ENCODE results near the gene KANSL3. TPM values are rescaled to one million over a fixed set of nuclear protein-coding genes. Genes with fewer than 3 reads are reported as not detected.

KANSL3 gene
- total and polyA plus RNA-seq, 2 experiments from 2014 or later, result 8.9 to 31.4 TPM

GRCh38 chr2:96584017-96584416 lies 54.1 kb downstream of the KANSL3 start:
- Histone ChIP-seq H3K4me3 (no peak overlapping the region), H3F3A (replicated peaks; ENCODE audit: low read depth) (no peaks in the 10 kb centered on the region), H4K20me1 (replicated peaks; ENCODE audit: insufficient read depth) (no peaks in the 10 kb centered on the region), H3K27me3 (ENCODE audit: insufficient read depth) (no peaks in the 10 kb centered on the region), H3K36me3 (ENCODE audit: insufficient read depth) (no peaks in the 10 kb centered on the region), H3K4me1 (ENCODE audit: insufficient read depth) (0 out of 2 replicates have a peak, but pooled peaks cover 4% of the 10 kb centered on the region), H3K27ac (ENCODE audit: low read depth) (no peak overlapping the region), H3K9me2 (ENCODE audit: insufficient read depth) (no peaks in the 10 kb centered on the region), H3K4me2 (no peak overlapping the region), H2AFZ (no peak overlapping the region), H3K79me2 (replicated peaks; ENCODE audit: insufficient read depth) (no peaks in the 10 kb centered on the region)
- no peak overlapping the region for H3K4me3 Mint-ChIP-seq
- no peak for DNase-seq (ENCODE audit: low spot score)
- peaks cover 3% of the 10 kb centered on the region for H3K27me3 Mint-ChIP-seq (ENCODE audit: insufficient read depth, low read depth, poor library complexity)
- no peak for ATAC-seq
- no peaks in the 10 kb centered on the region for H3K9me3 Mint-ChIP-seq
- no peak for TF ChIP-seq POLR2AphosphoS5 (IDR thresholded peaks at IDR 0.05; ENCODE audit: low read depth)
- no peak for TF ChIP-seq CREB1 (CRISPR knock-in tag; IDR thresholded peaks at IDR 0.05; ENCODE audit: low read depth)
- TF ChIP-seq STAT1 (IDR thresholded peaks at IDR 0.05; ENCODE audit: unreplicated experiment), result no peak
- no peak for TF ChIP-seq EZH2 (IDR thresholded peaks at IDR 0.05; ENCODE audit: low read depth, unreplicated experiment)
- TF ChIP-seq NANOG (IDR thresholded peaks at IDR 0.05; ENCODE audit: borderline replicate concordance), result no peak
- no peak for TF ChIP-seq REST (IDR thresholded peaks at IDR 0.05; ENCODE audit: unreplicated experiment)
- no peak for TF ChIP-seq ZNF114 (CRISPR knock-in tag; IDR thresholded peaks at IDR 0.05)
- TF ChIP-seq EZH2phosphoT487 (IDR thresholded peaks at IDR 0.05; ENCODE audit: unreplicated experiment), result no peak
- no peak overlapping the region for H3K27ac Mint-ChIP-seq
- H3K36me3 Mint-ChIP-seq (ENCODE audit: low read depth), result no peaks in the 10 kb centered on the region
- H3K4me1 Mint-ChIP-seq, result peaks cover 9% of the 10 kb centered on the region; the same call in 2 of the 3 replicates

- H3K27me3 ChIP-seq (ENCODE audit: insufficient read depth), result no peaks in the 10 kb centered on the region
- TF ChIP-seq JUNB (IDR thresholded peaks at IDR 0.05; ENCODE audit: unreplicated experiment), result no peak
- TF ChIP-seq CTCF (conservative IDR thresholded peaks at IDR 0.05; ENCODE audit: low read depth in 2 of 2), result peak in 1 of 2 experiments; percentile 43; a peak in 2 of 4 replicates
- ATAC-seq (peak; percentile 86), DNase-seq (ENCODE audit: low spot score) (peak; percentile 56)
- no peaks in the 10 kb centered on the region for H4K20me1 ChIP-seq (replicated peaks; ENCODE audit: insufficient read depth)
- no peaks in the 10 kb centered on the region for H3K79me2 ChIP-seq (replicated peaks; ENCODE audit: insufficient read depth)
- H3K36me3 ChIP-seq (ENCODE audit: insufficient read depth), result no peaks in the 10 kb centered on the region
- no peak overlapping the region for H3K4me3 Mint-ChIP-seq
- H3K27ac ChIP-seq (ENCODE audit: low read depth), result no peak overlapping the region
- no peak overlapping the region for H3K4me2 ChIP-seq
- H3K4me1 Mint-ChIP-seq, result no peaks in the 10 kb centered on the region
- H3K4me3 ChIP-seq, result no peak overlapping the region
- no peaks in the 10 kb centered on the region for H3K4me1 ChIP-seq (ENCODE audit: insufficient read depth)
- no peak overlapping the region for H2AFZ ChIP-seq
- H3K27ac Mint-ChIP-seq, result no peak overlapping the region
- H3F3A ChIP-seq (replicated peaks; ENCODE audit: low read depth), result no peaks in the 10 kb centered on the region
- no peaks in the 10 kb centered on the region for H3K9me3 Mint-ChIP-seq
- peaks cover 1% of the 10 kb centered on the region for H3K27me3 Mint-ChIP-seq (ENCODE audit: insufficient read depth, low read depth, poor library complexity)
- H3K9me2 ChIP-seq (ENCODE audit: insufficient read depth), result no peaks in the 10 kb centered on the region
- H3K36me3 Mint-ChIP-seq (ENCODE audit: low read depth), result no peaks in the 10 kb centered on the region
Measured at GRCh38 chr2:96580771-96581170, 57.3 kb downstream of the KANSL3 start.
